SK-N-SH treated with all-trans-retinoic acid at 6 μM for 48 hours (cell line): ENCODE results near the gene MTF1.

Experiments used
- ATAC-seq: fragments of 200-7000 bp; cut with Tn5 transposase; 3 replicates; pipeline ENCODE4 v1.9.1; 2020; ENCODE audit warnings: mild to moderate bottlenecking, moderate library complexity
- ARNTL ChIP-seq: fragments of 450-650 bp; formaldehyde crosslinking; IDR thresholded peaks from 2 replicates; pipeline ENCODE4 v1.5.0; 2020; ENCODE audit warnings: low read depth, mild to moderate bottlenecking, moderate library complexity, borderline replicate concordance
- BACH2 ChIP-seq: fragments of 250-450 bp; sonication (Bioruptor Pico); IDR thresholded peaks from 2 replicates; pipeline ENCODE4 v1.9.0; 2021; ENCODE audit warnings: mild to moderate bottlenecking, borderline replicate concordance
- CSDC2 ChIP-seq: fragments of 250-450 bp; sonication (Bioruptor Pico); IDR thresholded peaks from 2 replicates; pipeline ENCODE4 v1.5.0; 2020; ENCODE audit warnings: mild to moderate bottlenecking, moderate library complexity
- ESRRG ChIP-seq: fragments of 250-450 bp; sonication (Bioruptor Pico); IDR thresholded peaks from 2 replicates; pipeline ENCODE4 v1.6.1; 2021; ENCODE audit warnings: mild to moderate bottlenecking
- GLIS3 ChIP-seq: fragments of 250-450 bp; sonication (Bioruptor Pico); IDR thresholded peaks from 2 replicates; pipeline ENCODE4 v1.5.0; 2020; ENCODE audit warnings: mild to moderate bottlenecking, moderate library complexity
- ISL1 ChIP-seq: fragments of 250-450 bp; sonication (Bioruptor Pico); IDR thresholded peaks from 2 replicates; pipeline ENCODE4 v2.1.2; 2022; ENCODE audit warnings: mild to moderate bottlenecking, moderate library complexity
- PPARA ChIP-seq: fragments of 250-450 bp; sonication (Bioruptor Pico); IDR thresholded peaks from 2 replicates; pipeline ENCODE4 v1.5.0; 2020; ENCODE audit warnings: mild to moderate bottlenecking, borderline replicate concordance
- SNAI2 ChIP-seq: fragments of 250-450 bp; sonication (Bioruptor Pico); IDR thresholded peaks from 2 replicates; pipeline ENCODE4 v1.5.0; 2020; ENCODE audit warnings: mild to moderate bottlenecking, moderate library complexity
- TCF4 ChIP-seq: fragments of 250-450 bp; sonication (Bioruptor Pico); IDR thresholded peaks from 2 replicates; pipeline ENCODE4 v1.8.0; 2021; ENCODE audit warnings: mild to moderate bottlenecking, moderate library complexity, borderline replicate concordance
- TOX ChIP-seq: fragments of 250-450 bp; sonication (Bioruptor Pico); IDR thresholded peaks from 2 replicates; pipeline ENCODE4 v1.8.0; 2021; ENCODE audit warnings: mild to moderate bottlenecking, moderate library complexity, borderline replicate concordance
- ZC3H10 ChIP-seq: fragments of 250-450 bp; sonication (Bioruptor Pico); IDR thresholded peaks from 2 replicates; pipeline ENCODE4 v1.5.1; 2021; ENCODE audit warnings: mild to moderate bottlenecking, moderate library complexity
- ZFP3 ChIP-seq: fragments of 250-450 bp; sonication (Bioruptor Pico); IDR thresholded peaks from 2 replicates; pipeline ENCODE4 v1.5.0; 2020; ENCODE audit warnings: mild to moderate bottlenecking, moderate library complexity
- ZNF565 ChIP-seq: fragments of 450-650 bp; formaldehyde crosslinking; conservative IDR thresholded peaks from 2 replicates; pipeline ENCODE4 v1.5.0; 2020; ENCODE audit warnings: low read depth, mild to moderate bottlenecking, moderate library complexity
- ZNF70 ChIP-seq: fragments of 450-650 bp; formaldehyde crosslinking; IDR thresholded peaks from 2 replicates; pipeline ENCODE4 v1.5.0; 2020; ENCODE audit warnings: mild to moderate bottlenecking, moderate library complexity
- ZNF8 ChIP-seq: fragments of 450-650 bp; formaldehyde crosslinking; IDR thresholded peaks from 2 replicates; pipeline ENCODE4 v1.5.0; 2020; ENCODE audit warnings: mild to moderate bottlenecking, moderate library complexity
- TF ChIP-seq, protein P1 (sequence below): fragments of 250-450 bp; sonication (Bioruptor Pico); IDR thresholded peaks from 2 replicates; pipeline ENCODE4 v1.8.0; 2021; ENCODE audit warnings: low read depth, mild to moderate bottlenecking, moderate library complexity, borderline replicate concordance
- TF ChIP-seq, protein P2 (sequence below): fragments of 250-450 bp; sonication (Bioruptor Pico); IDR thresholded peaks from 2 replicates; pipeline ENCODE4 v1.5.0; 2020; ENCODE audit warnings: mild to moderate bottlenecking, moderate library complexity
- TF ChIP-seq, protein P3 (sequence below): fragments of 250-450 bp; sonication (Bioruptor Pico); IDR thresholded peaks from 2 replicates; pipeline ENCODE4 v1.8.0; 2020; ENCODE audit warnings: mild to moderate bottlenecking, moderate library complexity, borderline replicate concordance
- TF ChIP-seq, protein P4 (sequence below): fragments of 250-450 bp; sonication (Bioruptor Pico); IDR thresholded peaks from 2 replicates; pipeline ENCODE4 v1.5.1; 2020; ENCODE audit warnings: low read depth, mild to moderate bottlenecking, moderate library complexity
- TF ChIP-seq, protein P5 (sequence below): fragments of 250-450 bp; sonication (Bioruptor Pico); IDR thresholded peaks from 2 replicates; pipeline ENCODE4 v1.5.1; 2021; ENCODE audit warnings: mild to moderate bottlenecking, moderate library complexity

MTF1 gene

DNA sequence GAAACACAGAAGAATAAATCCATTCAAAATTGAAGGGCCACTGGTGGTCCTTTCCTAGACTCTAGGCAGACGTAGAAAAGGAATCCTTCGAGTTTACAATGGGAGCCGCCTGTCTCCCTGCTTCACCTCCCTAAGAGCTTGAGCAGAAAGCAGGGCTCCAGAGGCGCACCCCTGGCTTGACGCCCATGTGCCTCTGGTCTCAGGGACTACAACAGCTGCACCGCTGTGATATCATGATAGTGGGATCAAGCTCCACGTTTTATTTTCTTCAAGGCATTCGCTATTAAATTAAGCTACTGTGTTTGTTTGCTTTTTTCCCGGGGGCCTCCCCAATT is 52.2 kb downstream of the MTF1 start:
- ATAC-seq: no peak
- TF ChIP-seq PPARA (CRISPR knock-in tag) (no peak), GLIS3 (no peak), CSDC2 (CRISPR knock-in tag) (no peak), ZC3H10 (CRISPR knock-in tag) (no peak), ARNTL (CRISPR knock-in tag) (no peak), ESRRG (CRISPR knock-in tag) (no peak), TOX (no peak), ZNF565 (CRISPR knock-in tag) (no peak), BACH2 (no peak), ZNF8 (no peak), ZNF70 (CRISPR knock-in tag) (no peak), ISL1 (CRISPR knock-in tag) (no peak), SNAI2 (CRISPR knock-in tag) (no peak), ZFP3 (CRISPR knock-in tag) (no peak), TCF4 (CRISPR knock-in tag) (no peak)
- TF ChIP-seq, protein P1, sequence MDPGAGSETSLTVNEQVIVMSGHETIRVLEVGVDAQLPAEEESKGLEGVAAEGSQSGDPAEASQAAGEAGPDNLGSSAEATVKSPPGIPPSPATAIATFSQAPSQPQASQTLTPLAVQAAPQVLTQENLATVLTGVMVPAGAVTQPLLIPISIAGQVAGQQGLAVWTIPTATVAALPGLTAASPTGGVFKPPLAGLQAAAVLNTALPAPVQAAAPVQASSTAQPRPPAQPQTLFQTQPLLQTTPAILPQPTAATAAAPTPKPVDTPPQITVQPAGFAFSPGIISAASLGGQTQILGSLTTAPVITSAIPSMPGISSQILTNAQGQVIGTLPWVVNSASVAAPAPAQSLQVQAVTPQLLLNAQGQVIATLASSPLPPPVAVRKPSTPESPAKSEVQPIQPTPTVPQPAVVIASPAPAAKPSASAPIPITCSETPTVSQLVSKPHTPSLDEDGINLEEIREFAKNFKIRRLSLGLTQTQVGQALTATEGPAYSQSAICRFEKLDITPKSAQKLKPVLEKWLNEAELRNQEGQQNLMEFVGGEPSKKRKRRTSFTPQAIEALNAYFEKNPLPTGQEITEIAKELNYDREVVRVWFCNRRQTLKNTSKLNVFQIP (CRISPR knock-in tag): no peak
- TF ChIP-seq, protein P2, sequence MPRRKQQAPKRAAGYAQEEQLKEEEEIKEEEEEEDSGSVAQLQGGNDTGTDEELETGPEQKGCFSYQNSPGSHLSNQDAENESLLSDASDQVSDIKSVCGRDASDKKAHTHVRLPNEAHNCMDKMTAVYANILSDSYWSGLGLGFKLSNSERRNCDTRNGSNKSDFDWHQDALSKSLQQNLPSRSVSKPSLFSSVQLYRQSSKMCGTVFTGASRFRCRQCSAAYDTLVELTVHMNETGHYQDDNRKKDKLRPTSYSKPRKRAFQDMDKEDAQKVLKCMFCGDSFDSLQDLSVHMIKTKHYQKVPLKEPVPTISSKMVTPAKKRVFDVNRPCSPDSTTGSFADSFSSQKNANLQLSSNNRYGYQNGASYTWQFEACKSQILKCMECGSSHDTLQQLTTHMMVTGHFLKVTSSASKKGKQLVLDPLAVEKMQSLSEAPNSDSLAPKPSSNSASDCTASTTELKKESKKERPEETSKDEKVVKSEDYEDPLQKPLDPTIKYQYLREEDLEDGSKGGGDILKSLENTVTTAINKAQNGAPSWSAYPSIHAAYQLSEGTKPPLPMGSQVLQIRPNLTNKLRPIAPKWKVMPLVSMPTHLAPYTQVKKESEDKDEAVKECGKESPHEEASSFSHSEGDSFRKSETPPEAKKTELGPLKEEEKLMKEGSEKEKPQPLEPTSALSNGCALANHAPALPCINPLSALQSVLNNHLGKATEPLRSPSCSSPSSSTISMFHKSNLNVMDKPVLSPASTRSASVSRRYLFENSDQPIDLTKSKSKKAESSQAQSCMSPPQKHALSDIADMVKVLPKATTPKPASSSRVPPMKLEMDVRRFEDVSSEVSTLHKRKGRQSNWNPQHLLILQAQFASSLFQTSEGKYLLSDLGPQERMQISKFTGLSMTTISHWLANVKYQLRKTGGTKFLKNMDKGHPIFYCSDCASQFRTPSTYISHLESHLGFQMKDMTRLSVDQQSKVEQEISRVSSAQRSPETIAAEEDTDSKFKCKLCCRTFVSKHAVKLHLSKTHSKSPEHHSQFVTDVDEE: no peak
- TF ChIP-seq, protein P3, sequence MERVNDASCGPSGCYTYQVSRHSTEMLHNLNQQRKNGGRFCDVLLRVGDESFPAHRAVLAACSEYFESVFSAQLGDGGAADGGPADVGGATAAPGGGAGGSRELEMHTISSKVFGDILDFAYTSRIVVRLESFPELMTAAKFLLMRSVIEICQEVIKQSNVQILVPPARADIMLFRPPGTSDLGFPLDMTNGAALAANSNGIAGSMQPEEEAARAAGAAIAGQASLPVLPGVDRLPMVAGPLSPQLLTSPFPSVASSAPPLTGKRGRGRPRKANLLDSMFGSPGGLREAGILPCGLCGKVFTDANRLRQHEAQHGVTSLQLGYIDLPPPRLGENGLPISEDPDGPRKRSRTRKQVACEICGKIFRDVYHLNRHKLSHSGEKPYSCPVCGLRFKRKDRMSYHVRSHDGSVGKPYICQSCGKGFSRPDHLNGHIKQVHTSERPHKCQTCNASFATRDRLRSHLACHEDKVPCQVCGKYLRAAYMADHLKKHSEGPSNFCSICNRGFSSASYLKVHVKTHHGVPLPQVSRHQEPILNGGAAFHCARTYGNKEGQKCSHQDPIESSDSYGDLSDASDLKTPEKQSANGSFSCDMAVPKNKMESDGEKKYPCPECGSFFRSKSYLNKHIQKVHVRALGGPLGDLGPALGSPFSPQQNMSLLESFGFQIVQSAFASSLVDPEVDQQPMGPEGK (CRISPR knock-in tag): no peak
- TF ChIP-seq, protein P4, sequence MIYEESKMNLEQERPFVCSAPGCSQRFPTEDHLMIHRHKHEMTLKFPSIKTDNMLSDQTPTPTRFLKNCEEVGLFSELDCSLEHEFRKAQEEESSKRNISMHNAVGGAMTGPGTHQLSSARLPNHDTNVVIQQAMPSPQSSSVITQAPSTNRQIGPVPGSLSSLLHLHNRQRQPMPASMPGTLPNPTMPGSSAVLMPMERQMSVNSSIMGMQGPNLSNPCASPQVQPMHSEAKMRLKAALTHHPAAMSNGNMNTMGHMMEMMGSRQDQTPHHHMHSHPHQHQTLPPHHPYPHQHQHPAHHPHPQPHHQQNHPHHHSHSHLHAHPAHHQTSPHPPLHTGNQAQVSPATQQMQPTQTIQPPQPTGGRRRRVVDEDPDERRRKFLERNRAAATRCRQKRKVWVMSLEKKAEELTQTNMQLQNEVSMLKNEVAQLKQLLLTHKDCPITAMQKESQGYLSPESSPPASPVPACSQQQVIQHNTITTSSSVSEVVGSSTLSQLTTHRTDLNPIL: no peak
- TF ChIP-seq, protein P5, sequence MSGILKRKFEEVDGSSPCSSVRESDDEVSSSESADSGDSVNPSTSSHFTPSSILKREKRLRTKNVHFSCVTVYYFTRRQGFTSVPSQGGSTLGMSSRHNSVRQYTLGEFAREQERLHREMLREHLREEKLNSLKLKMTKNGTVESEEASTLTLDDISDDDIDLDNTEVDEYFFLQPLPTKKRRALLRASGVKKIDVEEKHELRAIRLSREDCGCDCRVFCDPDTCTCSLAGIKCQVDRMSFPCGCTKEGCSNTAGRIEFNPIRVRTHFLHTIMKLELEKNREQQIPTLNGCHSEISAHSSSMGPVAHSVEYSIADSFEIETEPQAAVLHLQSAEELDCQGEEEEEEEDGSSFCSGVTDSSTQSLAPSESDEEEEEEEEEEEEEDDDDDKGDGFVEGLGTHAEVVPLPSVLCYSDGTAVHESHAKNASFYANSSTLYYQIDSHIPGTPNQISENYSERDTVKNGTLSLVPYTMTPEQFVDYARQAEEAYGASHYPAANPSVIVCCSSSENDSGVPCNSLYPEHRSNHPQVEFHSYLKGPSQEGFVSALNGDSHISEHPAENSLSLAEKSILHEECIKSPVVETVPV (CRISPR knock-in tag): no peak

DNA sequence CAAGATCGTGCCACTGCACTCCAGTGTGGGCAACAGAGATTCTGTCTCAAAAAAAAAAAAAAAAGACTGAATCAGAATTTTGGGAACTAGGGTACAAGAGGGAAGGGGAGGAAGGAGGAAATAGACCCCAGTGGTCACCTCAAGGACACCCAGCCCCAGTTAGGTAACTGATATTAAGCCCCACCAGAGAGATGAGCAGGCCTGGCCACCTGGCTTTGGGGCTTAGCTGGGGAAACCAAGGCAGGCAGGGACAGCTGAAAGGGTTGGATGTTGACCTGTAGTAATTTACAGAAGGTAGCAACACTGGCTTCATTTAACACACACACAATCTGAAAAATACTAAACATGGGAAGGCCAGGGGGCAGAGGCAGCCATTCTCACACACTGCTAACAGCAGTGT is 57.0 kb downstream of the MTF1 start:
- no peak for ATAC-seq
- TF ChIP-seq TOX (no peak), BACH2 (no peak), ESRRG (CRISPR knock-in tag) (no peak), TCF4 (CRISPR knock-in tag) (no peak), ZNF70 (CRISPR knock-in tag) (no peak), SNAI2 (CRISPR knock-in tag) (no peak)
- TF ChIP-seq, protein P4: no peak
- TF ChIP-seq, protein P2: no peak
